ENCODE results near the gene OTUB1.
A peak's percentile ranks its signal among the peaks of the same experiment; 100 is the strongest.

Gene OTUB1

DNA sequence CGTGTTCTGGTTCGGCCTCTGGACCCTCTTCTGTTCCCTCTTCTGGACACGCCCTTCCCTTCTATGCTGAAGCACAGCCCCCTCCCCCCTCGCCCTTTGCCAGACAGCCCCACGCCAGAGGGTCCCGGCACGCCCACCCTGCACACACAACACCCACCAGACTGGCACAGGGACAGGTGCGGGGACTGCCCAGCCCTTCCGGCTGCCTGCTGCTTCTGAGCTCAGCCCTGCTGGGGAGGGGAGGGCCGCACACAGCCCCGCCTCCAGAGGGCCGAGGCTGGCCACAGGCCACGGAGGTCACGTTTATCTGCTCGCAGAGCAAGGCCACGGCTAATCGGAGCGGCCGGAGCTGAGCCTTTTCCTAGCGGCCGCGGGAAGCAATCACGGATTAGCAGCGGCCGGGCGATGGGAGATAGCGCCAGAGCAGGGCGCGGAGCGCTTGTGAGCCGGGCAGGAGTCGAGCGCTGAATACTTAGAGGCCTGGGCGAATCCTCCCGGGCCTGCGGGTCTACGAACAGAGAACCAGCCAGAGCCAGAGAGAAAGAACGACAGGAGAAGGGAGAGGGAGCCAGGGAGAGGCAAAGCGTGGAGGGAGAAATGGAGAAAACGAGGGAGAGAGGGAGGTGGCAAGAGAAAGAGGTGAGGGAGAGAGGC lies 21.5 kb downstream of the OTUB1 start:
- TF ChIP-seq, protein P1, sequence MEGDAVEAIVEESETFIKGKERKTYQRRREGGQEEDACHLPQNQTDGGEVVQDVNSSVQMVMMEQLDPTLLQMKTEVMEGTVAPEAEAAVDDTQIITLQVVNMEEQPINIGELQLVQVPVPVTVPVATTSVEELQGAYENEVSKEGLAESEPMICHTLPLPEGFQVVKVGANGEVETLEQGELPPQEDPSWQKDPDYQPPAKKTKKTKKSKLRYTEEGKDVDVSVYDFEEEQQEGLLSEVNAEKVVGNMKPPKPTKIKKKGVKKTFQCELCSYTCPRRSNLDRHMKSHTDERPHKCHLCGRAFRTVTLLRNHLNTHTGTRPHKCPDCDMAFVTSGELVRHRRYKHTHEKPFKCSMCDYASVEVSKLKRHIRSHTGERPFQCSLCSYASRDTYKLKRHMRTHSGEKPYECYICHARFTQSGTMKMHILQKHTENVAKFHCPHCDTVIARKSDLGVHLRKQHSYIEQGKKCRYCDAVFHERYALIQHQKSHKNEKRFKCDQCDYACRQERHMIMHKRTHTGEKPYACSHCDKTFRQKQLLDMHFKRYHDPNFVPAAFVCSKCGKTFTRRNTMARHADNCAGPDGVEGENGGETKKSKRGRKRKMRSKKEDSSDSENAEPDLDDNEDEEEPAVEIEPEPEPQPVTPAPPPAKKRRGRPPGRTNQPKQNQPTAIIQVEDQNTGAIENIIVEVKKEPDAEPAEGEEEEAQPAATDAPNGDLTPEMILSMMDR (IDR thresholded peaks at IDR 0.05; ENCODE audit: low read depth, low read length): peak; percentile 24
- DNase-seq (ENCODE audit: extremely low read depth, low read depth): no peak

DNA sequence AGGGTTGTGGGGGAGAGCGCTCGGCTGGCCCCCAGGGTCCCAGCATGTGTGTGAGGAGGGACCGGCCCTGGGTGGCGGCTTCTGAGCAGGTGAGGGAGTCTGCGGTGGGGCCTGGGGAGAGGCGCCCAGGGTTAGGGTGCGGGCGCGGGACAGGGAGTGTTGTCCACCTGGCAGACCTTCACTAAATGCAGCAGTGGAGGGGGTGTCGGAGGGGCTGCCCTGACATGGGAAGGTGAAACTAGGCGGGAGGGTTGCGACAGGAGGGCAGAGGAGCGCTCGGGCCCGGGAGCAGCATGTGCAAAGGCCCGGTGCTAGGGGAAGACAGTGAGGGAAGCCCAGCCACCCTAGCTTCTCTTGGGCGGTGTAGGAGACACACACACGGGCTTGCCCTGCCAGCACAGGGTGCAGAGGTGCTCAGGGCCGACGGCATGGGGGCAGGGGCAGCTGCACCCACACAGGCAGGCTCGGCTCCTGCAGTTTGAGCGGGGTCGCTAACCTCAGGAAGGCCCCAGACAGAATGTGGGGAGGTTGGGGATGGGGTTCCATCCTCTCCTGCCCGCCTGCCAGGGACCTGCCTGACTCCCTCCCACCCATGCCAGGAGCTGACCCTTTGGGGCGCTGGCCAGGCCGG lies 22.2 kb downstream of the OTUB1 start:
- TF ChIP-seq, protein P1 (IDR thresholded peaks at IDR 0.05; ENCODE audit: low read depth, low read length): no peak
- DNase-seq (ENCODE audit: extremely low read depth, low read depth): no peak

DNA sequence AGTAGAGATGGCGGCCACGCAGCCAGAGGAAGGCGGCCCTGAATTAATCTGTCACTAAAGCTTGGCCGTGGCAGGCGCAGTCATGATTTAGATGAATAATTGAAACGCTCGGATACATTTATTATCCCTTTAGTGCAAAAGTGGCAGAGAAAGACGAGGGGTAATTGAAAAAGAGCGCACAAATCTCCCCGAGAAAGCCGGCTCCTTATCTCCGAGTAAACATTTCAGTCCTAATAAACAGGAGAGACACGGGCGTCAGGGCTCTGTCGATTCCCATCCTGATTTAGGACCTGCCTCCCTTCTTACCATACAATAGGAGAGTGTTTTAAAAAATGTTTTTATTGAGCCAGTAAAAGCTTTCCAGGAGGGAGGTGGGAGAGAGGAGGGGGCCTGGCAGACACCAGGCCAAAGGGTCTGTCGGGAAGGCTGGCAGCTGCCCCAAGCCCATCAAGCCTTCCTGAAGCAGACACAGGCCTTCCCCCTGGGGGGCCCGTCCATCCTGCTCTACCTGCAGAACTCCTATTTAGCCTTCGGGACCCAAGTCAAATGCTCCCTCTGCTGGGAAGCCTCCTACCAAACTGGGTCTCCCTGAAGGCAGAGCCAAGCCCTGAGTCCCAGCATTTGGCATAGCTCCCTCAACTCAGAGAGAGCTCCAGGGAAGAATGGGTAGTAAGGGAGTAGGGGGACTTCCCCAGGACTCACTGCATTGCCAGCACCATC lies 22.8 kb downstream of the OTUB1 start:
- TF ChIP-seq, protein P1 (IDR thresholded peaks at IDR 0.05; ENCODE audit: low read depth, low read length): no peak
- no peak for DNase-seq (ENCODE audit: extremely low read depth, low read depth)

DNA sequence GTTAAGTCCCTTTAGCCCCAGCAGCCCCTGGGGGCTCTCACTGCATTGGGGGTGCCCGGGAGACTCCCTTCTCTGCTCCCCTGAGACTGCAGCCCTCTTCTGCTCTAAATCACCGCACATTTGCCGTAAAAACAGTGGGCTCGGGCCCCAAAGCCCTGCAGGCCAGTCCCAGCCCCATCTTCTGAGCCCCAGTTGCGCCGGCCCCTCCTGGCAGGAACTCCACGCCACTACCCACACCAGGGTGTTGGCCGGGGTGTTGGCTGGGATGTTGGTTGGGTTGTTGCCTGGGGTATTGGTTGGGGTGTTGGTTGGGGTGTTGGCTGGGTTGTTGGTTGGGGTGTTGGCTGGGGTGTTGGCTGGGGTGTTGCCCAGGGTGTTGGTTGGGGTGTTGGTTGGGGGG lies 23.5 kb downstream of the OTUB1 start:
- TF ChIP-seq, protein P1 (IDR thresholded peaks at IDR 0.05; ENCODE audit: low read depth, low read length): no peak
- DNase-seq (ENCODE audit: extremely low read depth, low read depth): no peak

DNA sequence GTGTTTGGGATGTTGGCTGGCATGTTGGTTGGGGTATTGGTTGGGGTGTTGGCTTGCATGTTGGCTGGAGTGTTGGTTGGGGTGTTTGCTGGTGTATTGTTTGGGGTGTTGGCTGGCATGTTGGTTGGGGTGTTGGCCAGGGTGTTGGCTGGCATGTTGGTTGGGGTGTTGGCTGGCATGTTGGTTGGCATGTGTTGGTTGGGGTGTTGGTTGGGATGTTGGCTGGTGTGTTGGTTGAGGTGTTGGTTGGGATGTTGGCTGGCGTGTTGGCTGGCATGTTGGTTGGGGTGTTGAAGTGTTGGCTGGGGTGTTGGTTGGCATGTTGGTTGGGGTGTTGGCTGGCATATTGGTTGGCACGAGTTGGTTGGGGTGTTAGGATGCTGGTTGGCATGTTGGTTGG lies 24.5 kb downstream of the OTUB1 start:
- TF ChIP-seq, protein P1 (IDR thresholded peaks at IDR 0.05; ENCODE audit: low read depth, low read length): no peak
- no peak for DNase-seq (ENCODE audit: extremely low read depth, low read depth)

DNA sequence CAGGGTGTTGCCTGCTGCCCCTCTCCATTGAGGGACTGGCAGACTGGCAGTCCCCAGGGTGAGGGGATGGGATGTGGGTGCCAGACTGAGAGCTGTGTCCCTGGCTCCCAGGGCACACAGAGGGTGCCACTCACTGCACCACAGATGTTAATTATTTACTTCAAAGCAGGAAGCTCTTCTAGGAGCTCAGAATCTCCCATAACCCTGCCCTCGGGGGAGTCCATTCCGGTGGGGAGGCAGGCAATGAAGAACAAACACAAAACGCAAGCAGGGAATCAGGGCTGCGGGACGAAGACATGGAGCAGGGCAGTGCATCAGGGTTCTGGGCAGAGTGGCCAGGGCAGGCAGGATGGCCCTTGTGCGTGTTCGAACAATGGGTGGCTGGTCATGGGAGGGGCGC lies 25.1 kb downstream of the OTUB1 start:
- TF ChIP-seq, protein P1 (IDR thresholded peaks at IDR 0.05; ENCODE audit: low read depth, low read length): no peak
- no peak for DNase-seq (ENCODE audit: extremely low read depth, low read depth)
